ENCODE results near the gene BLOC1S5.

DNA sequence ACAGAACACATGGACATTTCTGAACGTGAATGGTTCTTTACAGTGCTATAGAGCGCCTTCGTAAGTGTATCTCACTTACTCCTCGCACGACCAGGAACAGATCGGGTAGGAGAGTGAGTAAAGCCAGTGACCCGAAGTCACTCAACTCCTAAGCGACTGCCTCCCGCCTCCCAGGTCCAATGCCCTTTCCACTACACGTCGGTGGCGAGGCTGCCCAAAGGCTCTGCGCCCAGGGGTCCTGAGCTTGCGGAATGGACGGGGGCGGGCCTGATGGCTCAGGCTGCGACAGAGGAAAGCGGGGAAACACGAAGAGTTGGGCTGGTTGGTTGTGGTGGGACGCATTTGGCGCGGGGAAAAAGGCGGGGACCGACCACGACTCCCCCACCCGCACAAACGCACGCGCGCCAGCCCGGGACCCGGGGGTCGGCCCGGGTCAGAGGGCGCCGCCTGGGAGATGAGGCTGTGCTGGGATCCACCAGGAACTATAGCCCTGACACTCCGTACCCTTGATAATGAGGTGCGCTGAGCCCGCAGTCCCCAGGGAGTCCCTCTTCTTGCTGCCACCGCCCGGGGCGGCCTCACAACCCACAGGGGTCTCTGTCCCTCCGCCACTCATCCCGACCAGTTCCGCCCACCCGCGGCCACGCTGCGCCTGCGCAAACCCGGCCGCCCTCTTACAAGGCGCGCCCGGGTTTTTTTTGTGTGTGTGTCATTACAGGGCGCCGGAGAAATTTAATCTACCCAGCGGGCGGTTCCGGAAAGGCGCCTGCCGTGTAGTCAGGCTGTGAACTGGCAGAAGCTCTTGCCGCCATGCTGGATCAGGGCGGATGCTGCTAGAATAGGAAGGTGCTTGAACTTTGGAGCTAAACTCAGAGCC is at the start of gene BLOC1S5:
- TF ChIP-seq, protein P1, sequence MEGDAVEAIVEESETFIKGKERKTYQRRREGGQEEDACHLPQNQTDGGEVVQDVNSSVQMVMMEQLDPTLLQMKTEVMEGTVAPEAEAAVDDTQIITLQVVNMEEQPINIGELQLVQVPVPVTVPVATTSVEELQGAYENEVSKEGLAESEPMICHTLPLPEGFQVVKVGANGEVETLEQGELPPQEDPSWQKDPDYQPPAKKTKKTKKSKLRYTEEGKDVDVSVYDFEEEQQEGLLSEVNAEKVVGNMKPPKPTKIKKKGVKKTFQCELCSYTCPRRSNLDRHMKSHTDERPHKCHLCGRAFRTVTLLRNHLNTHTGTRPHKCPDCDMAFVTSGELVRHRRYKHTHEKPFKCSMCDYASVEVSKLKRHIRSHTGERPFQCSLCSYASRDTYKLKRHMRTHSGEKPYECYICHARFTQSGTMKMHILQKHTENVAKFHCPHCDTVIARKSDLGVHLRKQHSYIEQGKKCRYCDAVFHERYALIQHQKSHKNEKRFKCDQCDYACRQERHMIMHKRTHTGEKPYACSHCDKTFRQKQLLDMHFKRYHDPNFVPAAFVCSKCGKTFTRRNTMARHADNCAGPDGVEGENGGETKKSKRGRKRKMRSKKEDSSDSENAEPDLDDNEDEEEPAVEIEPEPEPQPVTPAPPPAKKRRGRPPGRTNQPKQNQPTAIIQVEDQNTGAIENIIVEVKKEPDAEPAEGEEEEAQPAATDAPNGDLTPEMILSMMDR (conservative IDR thresholded peaks at IDR 0.05; ENCODE audit: low read length), result 0 out of 2 replicates have a peak, but pooled peaks have one; percentile 11
- TF ChIP-seq EZH2phosphoT487 (IDR thresholded peaks at IDR 0.05; ENCODE audit: borderline replicate concordance), result no peak
